Fibroblast of lung (primary cell): Measurements from ENCODE around the gene GNAO1. TPM values are rescaled to one million over a fixed set of nuclear protein-coding genes. Genes with fewer than 3 reads are reported as not detected.

ENCODE experiments used
- DNase-seq, 2 donors: peaks; one replicate each; pipeline versions ENCODE4 v3.0.0 to v3.0.0-alpha.2; 2010; ENCODE audit warnings: low read depth in 2 of 2
- H2AFZ ChIP-seq: 2 replicates; pipeline ENCODE4 v1.5.1; 2012; ENCODE audit warnings: low read length, control low read depth, inconsistent platforms
- H3K27ac ChIP-seq: 2 replicates; pipeline ENCODE4 v1.5.1; 2011; ENCODE audit warnings: low read length, control low read depth; ENCODE audit not compliant: insufficient read depth
- H3K27me3 ChIP-seq: 2 replicates; pipeline ENCODE4 v1.5.1; 2011; ENCODE audit warnings: mild to moderate bottlenecking, low read length; ENCODE audit not compliant: control insufficient read depth, insufficient read depth
- H3K36me3 ChIP-seq: 2 replicates; pipeline ENCODE4 v1.5.1; 2011; ENCODE audit warnings: low read length; ENCODE audit not compliant: control insufficient read depth, insufficient read depth
- H3K4me1 ChIP-seq: 2 replicates; pipeline ENCODE4 v1.5.1; 2011; ENCODE audit warnings: low read length; ENCODE audit not compliant: control insufficient read depth, insufficient read depth; ENCODE audit errors: extremely low read depth
- H3K4me2 ChIP-seq: 2 replicates; pipeline ENCODE4 v1.5.1; 2011; ENCODE audit warnings: low read length, control low read depth; ENCODE audit not compliant: insufficient read depth; ENCODE audit errors: extremely low read depth
- H3K4me3 ChIP-seq, 4 experiments: fragments of 200-600 bp in 1 of 4; sonication (generic) in 1 of 4; replicated peaks in 1 of 4; 2 replicates each; pipeline ENCODE4 v1.5.1; 2011 to 2016; ENCODE audit warnings: low read length in 4 of 4, low read depth in 3 of 4, mild to moderate bottlenecking in 3 of 4, control low read depth in 2 of 4, inconsistent platforms in 1 of 4, mixed read lengths in 1 of 4; ENCODE audit not compliant: insufficient read depth in 1 of 4; ENCODE audit errors: control extremely low read depth in 1 of 4
- H3K79me2 ChIP-seq: 2 replicates; pipeline ENCODE4 v1.5.1; 2012; ENCODE audit warnings: mild to moderate bottlenecking, low read length, inconsistent platforms; ENCODE audit not compliant: control insufficient read depth, insufficient read depth
- H3K9ac ChIP-seq: 2 replicates; pipeline ENCODE4 v1.5.1; 2011; ENCODE audit warnings: mild to moderate bottlenecking, low read length, control low read depth; ENCODE audit not compliant: insufficient read depth
- H3K9me3 ChIP-seq: 2 replicates; pipeline ENCODE4 v1.5.1; 2012; ENCODE audit warnings: low read depth, low read length; ENCODE audit not compliant: control insufficient read depth, insufficient read depth
- H4K20me1 ChIP-seq: 2 replicates; pipeline ENCODE4 v1.5.1; 2011; ENCODE audit warnings: low read length; ENCODE audit not compliant: control insufficient read depth, insufficient read depth; ENCODE audit errors: extremely low read depth
- EZH2 ChIP-seq: IDR thresholded peaks from 2 replicates; pipeline ENCODE4 v1.5.1; 2012; ENCODE audit warnings: low read length, control low read depth, mild to moderate bottlenecking; ENCODE audit errors: missing control alignments
- polyA plus RNA-seq, 2 donors: library from polyadenylated mRNA; depleted of rRNA in 1 of 2; stranded (reverse) in 1 of 2; unstranded in 1 of 2; fragments of >200 nt; gene quantifications; 2 replicates each; pipeline ENCODE4 v1.2.1, GENCODE V29; 2011 to 2012; ENCODE audit warnings: missing spikeins in 1 of 2
- total RNA-seq: library from RNA; depleted of rRNA; stranded (reverse); fragments of >200 nt; gene quantifications from 2 replicates; pipeline ENCODE4 v1.2.1, GENCODE V29; 2014
- TF ChIP-seq, protein P1 (sequence below), 2 donors: IDR thresholded peaks in 1 of 2; conservative IDR thresholded peaks in 1 of 2; 1 replicate in 1 of 2; 2 replicates in 1 of 2; pipeline ENCODE4 v1.5.1; 2011 to 2012; ENCODE audit warnings: low read length in 2 of 2, control low read depth in 1 of 2, inconsistent platforms in 1 of 2, low read depth in 1 of 2, mild to moderate bottlenecking in 1 of 2

Gene GNAO1
- total and polyA plus RNA-seq, 2 donors (not counting 1 experiment from before 2014, with no cell fraction given), result 0.14 to 0.17 TPM

DNA sequence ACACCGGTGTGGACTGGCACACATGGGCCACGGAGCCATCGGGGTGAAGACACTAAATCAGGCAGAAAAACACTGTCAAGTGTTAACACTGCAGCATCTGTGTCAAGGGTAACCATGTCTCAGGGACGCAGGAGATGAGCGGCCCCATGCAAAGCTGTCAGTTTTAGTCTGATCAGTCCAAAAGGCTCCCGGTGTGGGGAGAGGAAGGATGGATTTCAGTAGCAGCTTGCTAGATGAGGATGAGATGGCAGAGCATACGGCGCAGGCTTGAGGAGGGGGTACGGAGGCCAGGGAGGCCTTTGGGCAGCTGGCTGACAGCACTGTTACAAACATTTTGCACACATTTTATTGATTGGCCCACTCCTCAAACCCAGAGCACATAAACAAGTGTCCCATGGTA lies 98.1 kb downstream of the GNAO1 start:
- no peak for DNase-seq
- H3K79me2 ChIP-seq, result no peaks in the 10 kb centered on the region
- H3K36me3 ChIP-seq, result no peaks in the 10 kb centered on the region
- no peak overlapping the region for H3K4me3 ChIP-seq
- H3K9ac ChIP-seq, result no peak overlapping the region
- H3K27ac ChIP-seq, result no peak overlapping the region
- H3K4me2 ChIP-seq, result no peak overlapping the region
- no peaks in the 10 kb centered on the region for H3K9me3 ChIP-seq
- no peaks in the 10 kb centered on the region for H4K20me1 ChIP-seq
- H3K4me1 ChIP-seq, result no peaks in the 10 kb centered on the region
- no peak overlapping the region for H2AFZ ChIP-seq
- TF ChIP-seq EZH2, result no peak
- TF ChIP-seq, protein P1, sequence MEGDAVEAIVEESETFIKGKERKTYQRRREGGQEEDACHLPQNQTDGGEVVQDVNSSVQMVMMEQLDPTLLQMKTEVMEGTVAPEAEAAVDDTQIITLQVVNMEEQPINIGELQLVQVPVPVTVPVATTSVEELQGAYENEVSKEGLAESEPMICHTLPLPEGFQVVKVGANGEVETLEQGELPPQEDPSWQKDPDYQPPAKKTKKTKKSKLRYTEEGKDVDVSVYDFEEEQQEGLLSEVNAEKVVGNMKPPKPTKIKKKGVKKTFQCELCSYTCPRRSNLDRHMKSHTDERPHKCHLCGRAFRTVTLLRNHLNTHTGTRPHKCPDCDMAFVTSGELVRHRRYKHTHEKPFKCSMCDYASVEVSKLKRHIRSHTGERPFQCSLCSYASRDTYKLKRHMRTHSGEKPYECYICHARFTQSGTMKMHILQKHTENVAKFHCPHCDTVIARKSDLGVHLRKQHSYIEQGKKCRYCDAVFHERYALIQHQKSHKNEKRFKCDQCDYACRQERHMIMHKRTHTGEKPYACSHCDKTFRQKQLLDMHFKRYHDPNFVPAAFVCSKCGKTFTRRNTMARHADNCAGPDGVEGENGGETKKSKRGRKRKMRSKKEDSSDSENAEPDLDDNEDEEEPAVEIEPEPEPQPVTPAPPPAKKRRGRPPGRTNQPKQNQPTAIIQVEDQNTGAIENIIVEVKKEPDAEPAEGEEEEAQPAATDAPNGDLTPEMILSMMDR (conservative IDR thresholded peaks at IDR 0.05 in 1 of 2, IDR thresholded peaks at IDR 0.05 in 1 of 2; ENCODE audit: low read depth in 1 of 2, low read length in 2 of 2), result no peak
- H3K27me3 ChIP-seq, result no peaks in the 10 kb centered on the region

DNA sequence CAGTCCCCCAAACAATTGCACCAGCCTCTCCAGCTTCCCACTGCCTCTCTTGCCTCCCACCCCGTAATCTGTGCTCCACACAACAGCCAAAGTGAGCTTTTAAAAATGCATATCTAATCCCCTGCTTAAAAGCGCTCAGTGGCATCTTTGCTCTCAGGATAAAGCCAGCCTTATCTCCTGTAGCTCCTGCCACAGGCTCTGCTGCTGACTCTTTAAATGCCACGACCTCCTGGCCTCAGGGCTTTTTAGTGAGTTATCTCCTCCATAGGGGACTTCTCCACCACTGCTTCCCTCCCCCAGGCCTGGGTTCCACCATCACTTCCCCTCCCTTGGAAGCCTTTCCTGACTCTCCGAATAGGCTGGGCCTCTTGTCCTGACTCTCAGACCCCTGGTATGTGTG lies 98.6 kb downstream of the GNAO1 start:
- Histone ChIP-seq H3K4me3 (no peak overlapping the region), H3K27me3 (no peaks in the 10 kb centered on the region), H2AFZ (no peak overlapping the region), H3K36me3 (no peaks in the 10 kb centered on the region), H4K20me1 (no peaks in the 10 kb centered on the region), H3K4me1 (no peaks in the 10 kb centered on the region), H3K9me3 (no peaks in the 10 kb centered on the region), H3K9ac (no peak overlapping the region), H3K4me2 (no peak overlapping the region), H3K79me2 (no peaks in the 10 kb centered on the region), H3K27ac (no peak overlapping the region)
- TF ChIP-seq, protein P1 (conservative IDR thresholded peaks at IDR 0.05 in 1 of 2, IDR thresholded peaks at IDR 0.05 in 1 of 2; ENCODE audit: low read depth in 1 of 2, low read length in 2 of 2), result no peak
- TF ChIP-seq EZH2, result no peak
- DNase-seq, result no peak

DNA sequence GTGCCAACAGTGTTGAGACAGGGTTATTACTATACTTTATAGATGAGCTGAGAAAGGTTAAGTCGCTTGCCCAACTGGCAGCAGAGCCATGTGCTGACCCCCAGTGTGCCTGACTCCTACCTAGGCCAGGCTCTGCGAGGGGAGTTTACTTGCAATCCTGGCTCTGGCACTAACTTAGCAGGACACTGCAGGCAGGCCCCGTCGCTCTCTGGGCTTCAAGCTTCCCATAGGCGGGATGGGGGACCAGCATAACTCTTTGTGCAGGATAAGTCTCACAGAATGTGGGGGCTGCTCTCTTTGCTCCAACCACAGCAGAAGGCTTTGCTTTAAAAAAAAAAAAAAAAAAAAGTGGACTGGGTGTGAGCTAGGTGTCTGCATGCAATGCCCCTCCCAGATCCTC lies 102.7 kb downstream of the GNAO1 start:
- no peak overlapping the region for H3K4me3 ChIP-seq
- no peaks in the 10 kb centered on the region for H4K20me1 ChIP-seq
- DNase-seq, result no peak
- H3K9me3 ChIP-seq, result no peaks in the 10 kb centered on the region
- H3K4me2 ChIP-seq, result no peak overlapping the region
- H3K27ac ChIP-seq, result no peak overlapping the region
- H3K36me3 ChIP-seq, result no peaks in the 10 kb centered on the region
- H3K4me1 ChIP-seq, result no peaks in the 10 kb centered on the region
- no peak overlapping the region for H2AFZ ChIP-seq
- no peaks in the 10 kb centered on the region for H3K27me3 ChIP-seq
- no peak overlapping the region for H3K9ac ChIP-seq
- TF ChIP-seq, protein P1 (conservative IDR thresholded peaks at IDR 0.05 in 1 of 2, IDR thresholded peaks at IDR 0.05 in 1 of 2; ENCODE audit: low read depth in 1 of 2, low read length in 2 of 2), result no peak
- no peak for TF ChIP-seq EZH2
- no peaks in the 10 kb centered on the region for H3K79me2 ChIP-seq
